ENCODE measurements around the gene GRM4. TPM values are rescaled to one million over a fixed set of nuclear protein-coding genes. Genes with fewer than 3 reads are reported as not detected.

The GRM4 gene
- total RNA-seq, 1 experiment from 2014 or later: not detected

DNA sequence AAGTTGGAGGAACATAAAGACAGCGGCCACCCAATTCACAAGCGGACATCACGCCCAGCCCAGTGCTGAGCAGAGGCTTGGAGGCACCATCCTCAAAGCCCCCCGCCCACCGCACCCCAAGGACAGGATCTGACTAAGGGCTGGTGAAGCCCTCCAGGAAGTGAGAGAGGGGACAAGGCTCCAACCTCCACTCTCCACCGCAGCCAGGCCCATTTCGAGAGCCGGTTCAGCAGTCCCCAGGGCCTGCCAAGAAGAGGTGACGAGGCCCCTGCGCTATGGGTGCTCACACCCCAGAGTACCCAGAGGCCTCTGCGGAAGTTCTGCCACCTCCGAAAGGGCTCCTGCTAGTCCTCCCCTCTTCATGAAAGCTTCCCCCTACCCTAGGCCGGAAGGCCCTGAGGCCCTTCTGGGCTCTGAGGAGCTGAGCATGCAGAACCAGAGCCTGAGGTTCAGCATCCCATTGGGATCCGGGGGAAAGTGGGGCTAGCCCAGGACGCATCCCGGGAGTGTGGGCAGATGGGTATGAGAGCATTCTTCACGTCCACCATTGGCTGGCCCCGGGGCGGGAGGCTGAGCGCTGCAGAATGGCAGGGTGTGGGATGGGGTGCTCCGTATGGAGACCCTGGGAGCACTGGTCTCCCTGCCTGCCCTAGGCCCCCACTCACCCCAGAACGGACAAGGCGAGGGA is 2.5 kb downstream of the GRM4 start:
- no peaks in the 10 kb centered on the region for H3K9me2 ChIP-seq (replicated peaks; ENCODE audit: low read length)
- no peaks in the 10 kb centered on the region for H3K4me1 ChIP-seq (ENCODE audit: insufficient read depth, low read length)
- POLR2A ChIA-PET (ENCODE audit: unreplicated experiment): no interaction called here
- no peak overlapping the region for H3K4me3 ChIP-seq (ENCODE audit: low read length)
- H3F3A ChIP-seq (ENCODE audit: low read length, unreplicated experiment): no peaks in the 10 kb centered on the region
- no peaks in the 10 kb centered on the region for H3K9me3 ChIP-seq (ENCODE audit: low read length)
- no peak overlapping the region for H2AFZ ChIP-seq (ENCODE audit: low read length)
- H3K79me2 ChIP-seq (ENCODE audit: low read length): no peaks in the 10 kb centered on the region
- no peak for TF ChIP-seq EZH2 (IDR thresholded peaks at IDR 0.05; ENCODE audit: low read length, unreplicated experiment)
- TF ChIP-seq, protein P1, sequence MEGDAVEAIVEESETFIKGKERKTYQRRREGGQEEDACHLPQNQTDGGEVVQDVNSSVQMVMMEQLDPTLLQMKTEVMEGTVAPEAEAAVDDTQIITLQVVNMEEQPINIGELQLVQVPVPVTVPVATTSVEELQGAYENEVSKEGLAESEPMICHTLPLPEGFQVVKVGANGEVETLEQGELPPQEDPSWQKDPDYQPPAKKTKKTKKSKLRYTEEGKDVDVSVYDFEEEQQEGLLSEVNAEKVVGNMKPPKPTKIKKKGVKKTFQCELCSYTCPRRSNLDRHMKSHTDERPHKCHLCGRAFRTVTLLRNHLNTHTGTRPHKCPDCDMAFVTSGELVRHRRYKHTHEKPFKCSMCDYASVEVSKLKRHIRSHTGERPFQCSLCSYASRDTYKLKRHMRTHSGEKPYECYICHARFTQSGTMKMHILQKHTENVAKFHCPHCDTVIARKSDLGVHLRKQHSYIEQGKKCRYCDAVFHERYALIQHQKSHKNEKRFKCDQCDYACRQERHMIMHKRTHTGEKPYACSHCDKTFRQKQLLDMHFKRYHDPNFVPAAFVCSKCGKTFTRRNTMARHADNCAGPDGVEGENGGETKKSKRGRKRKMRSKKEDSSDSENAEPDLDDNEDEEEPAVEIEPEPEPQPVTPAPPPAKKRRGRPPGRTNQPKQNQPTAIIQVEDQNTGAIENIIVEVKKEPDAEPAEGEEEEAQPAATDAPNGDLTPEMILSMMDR (conservative IDR thresholded peaks at IDR 0.05; ENCODE audit: low read depth, low read length): no peak
- no peak for TF ChIP-seq EZH2phosphoT487 (IDR thresholded peaks at IDR 0.05; ENCODE audit: borderline replicate concordance, low read length)
- H3K36me3 ChIP-seq (ENCODE audit: low read depth, low read length): no peaks in the 10 kb centered on the region
- H3K4me2 ChIP-seq (ENCODE audit: low read length): no peak overlapping the region
- H4K20me1 ChIP-seq (ENCODE audit: low read length): no peaks in the 10 kb centered on the region
- H3K27ac ChIP-seq (ENCODE audit: low read length): no peak overlapping the region
- peaks cover 46% of the 10 kb centered on the region for H3K27me3 ChIP-seq (ENCODE audit: low read length)
- CTCF ChIA-PET: no interaction called here
- ATAC-seq: no peak
- intact Hi-C loops (cut with micrococcal nuclease): no loop called here
- no peak overlapping the region for H3K9ac ChIP-seq (ENCODE audit: low read length)
- DNase-seq: no peak
- no TSS peak for BruUV-seq (replicated peaks)

DNA sequence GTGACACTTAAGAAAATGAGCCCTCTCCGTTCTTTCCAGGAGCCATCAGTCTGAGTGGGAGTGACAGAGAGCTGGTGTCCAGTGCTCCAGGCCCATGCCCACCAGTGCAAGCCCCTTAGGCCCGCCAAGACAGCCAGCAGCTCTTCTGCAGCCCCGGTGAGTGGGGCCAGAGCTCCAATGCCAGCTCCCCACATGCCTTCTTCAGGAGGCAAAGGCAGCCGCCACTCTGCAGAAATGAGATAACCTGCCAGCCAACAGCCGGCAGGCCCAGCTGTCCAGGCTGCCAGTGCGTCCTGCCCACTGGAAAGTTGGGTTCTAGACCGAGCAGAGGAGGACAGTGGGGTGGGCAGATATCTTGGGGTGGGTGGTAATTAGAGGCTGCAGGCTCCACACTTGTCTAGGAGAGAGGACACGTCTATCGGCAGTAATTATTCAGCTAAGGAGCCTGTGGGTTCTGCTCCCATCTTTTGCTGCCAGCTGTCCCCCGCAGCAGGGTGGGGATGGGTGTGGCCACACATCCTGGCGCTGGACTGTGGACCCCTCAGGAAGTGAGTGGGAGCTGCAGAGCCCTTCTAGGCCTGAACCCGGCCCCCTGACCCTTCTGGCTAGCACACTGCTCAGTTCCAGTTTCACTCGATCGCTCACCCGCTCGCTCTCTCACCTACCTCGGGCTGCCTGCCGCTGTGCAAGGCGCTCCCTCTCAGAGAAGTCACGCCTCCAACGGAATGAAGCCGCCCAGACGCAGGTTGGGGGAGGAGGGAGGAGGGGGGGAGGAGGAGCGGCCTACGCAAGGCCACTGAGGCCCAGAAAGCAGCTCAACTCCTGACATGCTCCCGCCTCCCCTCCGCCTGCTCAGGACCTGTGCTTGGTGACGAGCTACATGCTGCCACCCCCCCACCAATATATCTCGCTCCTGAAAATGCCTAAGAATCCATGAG is 3.6 kb downstream of the GRM4 start:
- H2AFZ ChIP-seq (ENCODE audit: low read length): no peak overlapping the region
- ChIA-PET CTCF (no interaction called here), POLR2A (ENCODE audit: unreplicated experiment) (no interaction called here)
- no peak for ATAC-seq
- no peak overlapping the region for H3K9ac ChIP-seq (ENCODE audit: low read length)
- H3K79me2 ChIP-seq (ENCODE audit: low read length): no peaks in the 10 kb centered on the region
- H3K4me1 ChIP-seq (ENCODE audit: insufficient read depth, low read length): no peaks in the 10 kb centered on the region
- no peak for DNase-seq
- H3K27ac ChIP-seq (ENCODE audit: low read length): no peak overlapping the region
- H3K4me2 ChIP-seq (ENCODE audit: low read length): no peak overlapping the region
- TF ChIP-seq, protein P1 (conservative IDR thresholded peaks at IDR 0.05; ENCODE audit: low read depth, low read length): no peak
- no peak for TF ChIP-seq EZH2phosphoT487 (IDR thresholded peaks at IDR 0.05; ENCODE audit: borderline replicate concordance, low read length)
- no peak for TF ChIP-seq EZH2 (IDR thresholded peaks at IDR 0.05; ENCODE audit: low read length, unreplicated experiment)
- H3K9me3 ChIP-seq (ENCODE audit: low read length): no peaks in the 10 kb centered on the region
- H3K27me3 ChIP-seq (ENCODE audit: low read length): peaks cover 54% of the 10 kb centered on the region
- no peaks in the 10 kb centered on the region for H4K20me1 ChIP-seq (ENCODE audit: low read length)
- H3K9me2 ChIP-seq (replicated peaks; ENCODE audit: low read length): no peaks in the 10 kb centered on the region
- no peaks in the 10 kb centered on the region for H3K36me3 ChIP-seq (ENCODE audit: low read depth, low read length)
- no TSS peak for BruUV-seq (replicated peaks)
- H3K4me3 ChIP-seq (ENCODE audit: low read length): no peak overlapping the region
- intact Hi-C loops (cut with micrococcal nuclease): no loop called here
- H3F3A ChIP-seq (ENCODE audit: low read length, unreplicated experiment): no peaks in the 10 kb centered on the region

DNA sequence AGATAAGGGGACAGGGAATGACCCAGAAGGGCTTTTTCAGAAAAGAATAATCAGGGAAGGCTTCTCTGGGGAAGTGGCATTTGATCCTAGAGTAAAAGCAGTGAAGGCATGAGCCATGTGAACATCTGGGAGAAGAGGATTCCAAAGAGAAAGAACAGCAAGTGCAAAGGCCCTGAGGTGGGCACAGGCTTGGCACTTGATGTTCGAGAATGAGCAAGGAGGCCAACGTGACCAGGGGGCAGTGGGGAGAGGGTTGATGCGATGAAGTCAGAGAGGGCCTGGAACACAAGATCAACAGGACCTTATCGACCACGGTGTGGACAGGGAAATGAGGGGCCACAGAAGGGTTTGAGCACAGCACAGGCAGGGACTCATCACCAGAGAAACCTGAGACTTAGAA is 5.8 kb downstream of the GRM4 start:
- no peak overlapping the region for H2AFZ ChIP-seq (ENCODE audit: low read length)
- CTCF ChIA-PET: no interaction called here
- H4K20me1 ChIP-seq (ENCODE audit: low read length): no peaks in the 10 kb centered on the region
- H3K9me3 ChIP-seq (ENCODE audit: low read length): no peaks in the 10 kb centered on the region
- no peak overlapping the region for H3K4me2 ChIP-seq (ENCODE audit: low read length)
- no peaks in the 10 kb centered on the region for H3K36me3 ChIP-seq (ENCODE audit: low read depth, low read length)
- DNase-seq (no peak), ATAC-seq (no peak)
- H3K4me3 ChIP-seq (ENCODE audit: low read length): no peak overlapping the region
- no peak overlapping the region for H3K9ac ChIP-seq (ENCODE audit: low read length)
- H3K4me1 ChIP-seq (ENCODE audit: insufficient read depth, low read length): no peaks in the 10 kb centered on the region
- intact Hi-C loops (cut with micrococcal nuclease): no loop called here
- peaks cover 51% of the 10 kb centered on the region for H3K27me3 ChIP-seq (ENCODE audit: low read length)
- no peaks in the 10 kb centered on the region for H3F3A ChIP-seq (ENCODE audit: low read length, unreplicated experiment)
- TF ChIP-seq EZH2phosphoT487 (IDR thresholded peaks at IDR 0.05; ENCODE audit: borderline replicate concordance, low read length) (no peak), EZH2 (IDR thresholded peaks at IDR 0.05; ENCODE audit: low read length, unreplicated experiment) (no peak)
- TF ChIP-seq, protein P1 (conservative IDR thresholded peaks at IDR 0.05; ENCODE audit: low read depth, low read length): no peak
- H3K79me2 ChIP-seq (ENCODE audit: low read length): no peaks in the 10 kb centered on the region
- BruUV-seq (replicated peaks): no TSS peak
- no peaks in the 10 kb centered on the region for H3K9me2 ChIP-seq (replicated peaks; ENCODE audit: low read length)
- POLR2A ChIA-PET (ENCODE audit: unreplicated experiment): no interaction called here
- H3K27ac ChIP-seq (ENCODE audit: low read length): no peak overlapping the region
